Inferior parietal cortex (tissue), 1 donor: ENCODE results near the gene NRXN3.

ENCODE experiments used
- DNase-seq: peaks from one replicate; pipeline ENCODE4 v3.0.0-alpha.2; 2016; ENCODE audit errors: extremely low spot score

The NRXN3 gene

DNA sequence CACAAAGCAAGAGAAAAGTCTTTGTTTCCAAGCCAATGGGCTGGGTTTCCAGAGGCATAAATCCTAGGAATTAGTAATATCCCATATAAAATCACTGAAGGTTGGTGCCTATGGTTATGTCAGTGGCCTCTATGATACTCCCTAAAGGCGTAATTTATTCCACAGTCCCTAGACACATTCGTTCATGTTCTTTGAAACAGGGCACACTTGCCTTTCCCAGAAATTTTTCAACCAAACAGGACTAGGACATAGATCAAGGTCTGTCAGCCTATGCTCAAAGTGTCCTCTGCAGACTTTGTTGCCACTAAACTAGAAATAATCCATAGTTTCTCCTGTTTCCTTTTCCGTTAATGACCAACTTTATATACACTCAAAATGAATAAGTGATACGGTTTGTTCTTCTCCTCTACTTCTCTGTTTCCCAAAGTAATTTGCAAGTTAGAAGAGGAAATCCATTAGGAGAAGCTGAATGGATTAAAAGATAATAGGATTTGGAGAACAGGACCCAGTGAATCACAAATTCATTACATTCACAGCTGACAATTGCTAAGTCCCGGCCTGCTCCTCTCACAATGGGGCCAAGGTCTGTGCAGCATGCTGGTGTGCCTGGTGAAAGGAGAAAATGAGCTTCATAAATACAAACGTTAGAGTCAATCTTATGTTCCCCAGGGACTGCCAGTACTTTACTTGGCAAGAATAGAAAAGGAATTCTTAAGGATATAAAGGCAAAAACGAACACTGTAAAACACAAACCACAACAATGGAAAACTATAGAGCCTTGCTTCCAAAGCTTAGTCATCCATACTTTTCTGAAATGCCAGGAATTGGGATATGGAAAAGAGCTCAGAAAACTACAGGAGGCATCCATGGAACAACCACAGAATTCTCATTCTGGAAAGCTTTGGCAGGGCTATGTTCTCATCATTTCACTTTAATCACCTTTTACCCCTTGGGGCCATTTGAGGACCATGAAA, 966.2 kb downstream of the NRXN3 start:
- DNase-seq: peak; percentile 21

DNA sequence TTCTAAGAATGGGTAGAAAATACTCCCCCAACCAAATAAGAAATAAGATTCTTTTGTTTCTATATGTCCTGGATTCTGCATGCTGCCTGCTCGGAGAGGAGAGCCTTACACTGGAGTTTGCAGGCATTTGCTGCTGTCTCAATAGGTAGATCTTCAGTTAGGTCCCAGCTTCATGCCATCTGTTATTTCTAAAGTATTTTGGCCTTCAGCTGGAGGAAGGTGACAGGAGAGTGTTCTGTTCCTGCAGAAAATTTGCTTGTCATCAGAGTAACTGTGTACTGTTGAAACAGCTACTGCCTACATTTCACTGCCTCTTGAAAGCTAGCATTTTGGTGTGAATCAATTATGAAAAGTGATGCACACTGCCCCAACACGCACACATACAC, 966.9 kb downstream of the NRXN3 start:
- peak; percentile 30 for DNase-seq

DNA sequence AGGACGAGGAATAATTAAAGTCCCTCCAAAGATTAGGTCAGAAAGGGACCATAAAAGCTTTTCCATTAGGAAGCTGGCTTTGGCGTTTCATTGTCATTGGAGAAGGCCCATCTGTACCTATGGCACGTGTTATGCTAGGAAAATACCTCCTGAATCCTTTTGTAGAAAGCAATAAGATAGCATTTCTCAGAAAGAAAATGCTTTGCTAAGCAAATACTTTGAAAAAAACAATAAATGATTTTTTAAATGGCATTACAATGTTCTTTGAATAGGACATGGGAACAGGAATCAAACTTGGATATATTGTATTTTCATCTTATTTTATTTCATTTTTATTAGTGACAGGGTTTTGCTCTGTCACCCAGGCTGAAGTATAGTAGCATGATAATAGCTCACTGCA, 967.7 kb downstream of the NRXN3 start:
- no peak for DNase-seq

DNA sequence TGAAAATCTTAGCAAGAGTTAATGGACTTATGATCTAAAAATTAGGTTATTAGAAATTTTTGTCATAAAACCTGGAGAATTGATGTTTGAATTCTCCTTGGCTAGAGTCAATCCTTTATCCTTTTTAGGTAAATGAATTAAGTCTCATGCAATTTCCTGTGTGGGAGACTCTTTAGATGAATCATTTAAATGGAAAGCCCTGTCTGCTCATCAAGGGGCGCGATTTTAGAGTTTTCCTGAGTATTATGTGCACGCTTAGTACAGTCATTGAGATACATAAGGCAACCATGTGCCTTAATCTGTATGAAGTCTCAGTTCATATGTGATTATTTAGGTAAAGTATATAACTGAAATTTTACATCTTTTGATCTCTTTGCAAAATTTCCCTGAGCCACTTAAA, 974.7 kb downstream of the NRXN3 start:
- no peak for DNase-seq

DNA sequence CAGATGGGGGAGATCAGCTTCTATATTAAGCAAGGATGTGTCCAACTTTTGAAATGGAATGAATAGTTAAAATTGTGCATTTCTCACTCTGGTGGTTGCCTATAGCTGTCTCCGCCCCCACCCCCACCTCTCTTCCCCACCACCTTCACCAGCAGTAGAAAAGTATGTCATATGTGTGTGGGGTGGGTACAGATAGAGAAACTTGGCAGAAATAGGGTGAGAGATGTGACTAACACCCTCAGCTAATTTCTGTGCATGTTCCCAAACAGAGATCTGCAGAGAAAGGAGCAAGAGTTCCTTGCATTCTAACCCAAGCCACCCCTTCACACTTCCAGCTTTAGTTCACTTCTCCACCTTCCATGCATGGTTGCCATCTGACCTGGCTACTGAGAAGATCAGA, 980.1 kb downstream of the NRXN3 start:
- DNase-seq: peak; percentile 20

DNA sequence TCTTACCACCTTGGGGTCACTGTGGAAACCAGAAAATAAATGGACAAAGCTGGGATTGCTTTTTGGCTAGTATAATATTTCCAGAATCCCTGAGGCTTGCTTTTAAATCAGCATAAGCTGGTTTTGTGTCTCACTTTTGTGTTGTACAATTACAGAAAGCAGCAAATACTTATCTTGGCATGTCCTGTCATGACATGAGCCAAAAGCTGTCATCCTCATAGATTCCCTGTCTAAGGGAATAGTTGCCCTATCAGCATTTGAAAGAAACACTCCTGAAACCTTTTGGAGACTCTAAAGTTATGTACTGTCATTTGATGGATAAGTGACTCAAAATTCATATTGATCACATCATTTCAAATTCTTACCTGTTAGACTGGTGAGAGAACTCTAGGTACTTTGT, 987.2 kb downstream of the NRXN3 start:
- no peak for DNase-seq

DNA sequence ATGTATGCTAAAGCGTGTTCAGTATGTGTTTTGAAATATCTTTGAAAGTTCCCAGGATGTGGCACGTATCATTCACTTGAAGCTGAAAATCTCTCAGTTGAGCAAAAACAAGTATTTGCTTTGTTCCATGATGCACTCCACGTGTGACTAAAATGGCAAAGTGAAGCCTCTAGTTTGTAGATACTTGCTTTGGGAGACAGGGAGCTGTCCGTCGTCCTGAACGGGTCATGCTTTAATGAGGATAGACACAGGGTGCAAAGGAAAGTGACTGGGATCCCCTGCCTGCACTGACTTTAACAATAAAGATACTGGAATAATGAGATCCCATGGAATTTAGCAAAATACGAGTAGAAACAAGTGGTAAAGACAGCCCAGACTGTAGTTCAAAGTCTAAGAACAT, 991.4 kb downstream of the NRXN3 start:
- no peak for DNase-seq

DNA sequence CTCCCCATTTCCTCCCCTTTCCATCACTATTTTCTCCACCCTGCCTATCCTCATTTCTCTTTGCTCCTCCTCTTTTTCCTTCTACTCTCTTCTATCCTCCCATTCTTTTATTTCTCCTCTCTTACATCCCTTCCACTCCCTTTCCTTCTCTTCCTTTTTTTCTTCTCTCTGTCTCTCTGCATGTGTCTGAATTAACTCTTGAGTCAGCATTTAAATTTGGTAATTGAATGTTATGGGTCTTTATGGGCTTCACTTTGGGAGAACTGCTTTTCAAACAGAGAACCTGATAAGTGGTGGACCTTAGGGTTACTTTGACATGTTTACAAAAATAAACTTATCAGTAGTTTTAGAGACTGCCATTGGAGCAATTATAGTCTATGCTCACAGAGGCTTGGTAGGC, 992.7 kb downstream of the NRXN3 start:
- DNase-seq: no peak

DNA sequence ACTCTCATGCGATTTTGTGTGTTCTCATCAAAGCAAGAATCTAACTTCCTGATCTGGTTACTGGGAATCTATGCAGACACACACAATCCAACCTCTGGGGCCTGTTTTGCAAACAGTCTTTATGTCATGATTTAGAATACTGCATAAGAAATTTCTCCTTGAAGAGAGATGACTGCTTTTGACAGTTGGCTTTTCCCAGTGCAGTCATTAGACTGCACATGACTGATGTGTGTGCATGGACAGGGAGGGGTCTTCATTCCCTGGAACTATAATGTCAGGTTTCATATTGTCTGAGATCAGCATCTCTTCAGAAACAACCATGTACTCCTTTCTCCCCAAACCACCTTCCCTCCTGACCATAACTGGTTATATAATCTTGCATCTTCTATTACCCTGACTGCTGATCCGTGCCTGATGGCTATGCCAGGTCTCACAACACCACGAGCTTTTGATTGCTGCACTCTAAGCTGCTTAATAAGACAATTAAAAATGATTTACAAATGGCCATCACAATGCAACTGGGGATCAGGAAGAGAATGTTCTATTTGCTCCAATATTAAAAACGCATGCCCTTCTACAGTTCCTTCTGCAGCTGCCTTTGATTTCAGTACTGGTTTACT, 995.4 kb downstream of the NRXN3 start:
- no peak for DNase-seq

DNA sequence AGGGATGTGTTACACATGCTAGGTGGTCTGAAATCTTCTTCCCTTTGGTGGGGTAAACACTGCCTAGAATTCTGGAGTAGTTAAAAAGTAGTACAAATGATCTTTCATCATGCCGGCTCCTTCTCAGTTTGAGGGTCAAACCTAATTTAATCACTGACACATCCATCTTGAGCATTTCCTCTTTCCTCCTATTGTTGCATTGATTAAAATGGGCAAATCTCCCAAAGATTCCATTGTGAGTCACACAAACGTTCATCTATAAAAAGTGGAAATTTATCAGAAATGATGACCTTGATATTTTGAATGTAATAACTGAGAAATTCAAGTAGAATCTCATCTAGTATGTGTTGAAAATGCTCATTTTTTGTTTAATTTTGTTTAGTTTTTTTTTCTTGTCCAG, 996.0 kb downstream of the NRXN3 start:
- no peak for DNase-seq

DNA sequence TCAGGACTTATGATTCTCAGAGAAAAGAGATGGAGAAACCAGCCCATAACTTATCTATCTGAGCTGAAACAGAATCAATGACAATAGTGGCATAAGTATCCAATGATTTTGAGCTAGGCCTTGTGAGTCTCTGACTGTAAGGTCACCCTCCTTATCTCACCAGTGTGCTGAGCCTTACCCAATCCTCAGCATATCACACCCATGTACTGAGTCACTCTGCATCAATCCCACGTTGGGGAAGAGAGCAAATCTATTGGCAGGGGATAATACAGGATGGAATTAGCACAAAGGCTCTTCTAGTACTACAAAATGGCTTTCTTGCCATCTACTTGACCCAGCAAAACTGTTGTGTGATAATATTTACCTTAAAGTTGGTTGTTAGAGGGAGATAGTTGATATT, 997.8 kb downstream of the NRXN3 start:
- DNase-seq: no peak

DNA sequence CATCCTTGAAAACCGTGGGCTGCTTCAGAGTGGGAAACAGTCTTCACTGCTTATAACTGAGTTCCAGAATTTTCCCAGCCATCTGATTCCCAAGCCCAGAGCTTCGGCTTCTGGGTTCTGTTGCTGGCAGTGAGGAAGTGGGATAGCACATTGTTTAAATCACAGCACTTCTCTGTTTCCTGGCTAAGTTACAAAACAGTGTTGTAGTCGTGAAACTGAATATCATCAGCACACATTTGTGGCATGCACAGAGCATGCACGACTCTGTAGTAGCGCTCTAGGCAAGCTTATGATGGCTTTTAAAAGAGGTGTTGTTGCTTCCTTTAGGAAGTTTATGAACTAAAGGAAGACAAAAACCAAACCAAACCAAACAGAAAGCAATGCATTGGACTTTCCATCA, 1005.5 kb downstream of the NRXN3 start:
- peak; percentile 47 for DNase-seq

DNA sequence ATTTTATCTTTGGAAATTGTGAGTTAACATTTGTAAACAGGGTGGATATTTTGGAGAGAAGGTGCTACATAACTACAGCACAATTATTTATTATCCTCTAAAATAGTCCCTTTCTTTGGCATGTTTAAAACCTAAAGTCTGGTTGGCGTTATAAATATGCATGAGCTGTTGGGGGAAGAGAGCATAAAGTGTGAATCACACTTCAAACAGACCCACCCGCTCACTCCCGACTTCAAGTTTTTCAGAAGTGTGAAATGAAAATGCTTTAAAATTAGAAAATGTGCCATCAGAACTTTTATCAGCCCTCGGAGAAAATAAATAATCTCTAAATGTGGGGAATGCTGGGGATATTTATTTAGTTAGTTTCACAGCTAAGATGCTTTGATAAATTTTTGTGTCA, 1006.9 kb downstream of the NRXN3 start:
- DNase-seq: peak; percentile 17

DNA sequence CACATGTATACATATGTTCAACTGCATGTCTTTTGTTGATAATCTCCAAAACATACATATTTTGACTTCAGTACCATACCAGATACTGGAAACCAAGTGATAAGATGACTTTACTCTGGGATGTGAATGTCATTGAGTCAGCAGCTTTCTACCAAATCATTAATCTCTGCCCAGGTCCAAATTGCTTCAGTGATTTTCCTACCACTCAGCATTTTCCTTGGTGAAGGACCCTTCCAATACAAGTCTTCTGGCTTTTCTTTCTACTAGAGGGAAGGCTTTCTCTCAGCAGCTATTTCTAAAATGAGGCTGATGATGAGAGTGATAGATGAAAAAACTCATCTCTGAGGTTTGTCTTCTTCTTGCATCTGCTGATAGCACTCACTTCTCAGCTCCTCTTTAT, 1008.5 kb downstream of the NRXN3 start:
- no peak for DNase-seq

DNA sequence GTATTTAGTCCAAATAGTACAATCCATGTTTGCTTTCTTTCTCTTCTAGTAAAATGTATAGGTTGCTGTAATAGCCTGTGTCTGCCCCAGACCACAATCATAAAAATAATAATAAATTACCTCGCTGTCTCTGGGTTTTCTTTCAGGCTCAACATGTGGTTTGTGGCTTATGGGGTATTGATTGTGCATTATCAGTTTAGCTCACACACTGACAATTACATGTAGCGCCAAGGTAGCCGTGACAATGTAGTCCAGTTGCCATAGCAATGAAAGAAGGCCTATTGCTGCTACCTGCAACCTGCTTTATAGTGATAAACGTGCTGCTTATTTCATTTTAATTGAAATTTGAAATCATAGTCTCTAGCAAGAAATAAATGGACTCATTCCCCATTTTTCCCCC, 1009.8 kb downstream of the NRXN3 start:
- DNase-seq: no peak

DNA sequence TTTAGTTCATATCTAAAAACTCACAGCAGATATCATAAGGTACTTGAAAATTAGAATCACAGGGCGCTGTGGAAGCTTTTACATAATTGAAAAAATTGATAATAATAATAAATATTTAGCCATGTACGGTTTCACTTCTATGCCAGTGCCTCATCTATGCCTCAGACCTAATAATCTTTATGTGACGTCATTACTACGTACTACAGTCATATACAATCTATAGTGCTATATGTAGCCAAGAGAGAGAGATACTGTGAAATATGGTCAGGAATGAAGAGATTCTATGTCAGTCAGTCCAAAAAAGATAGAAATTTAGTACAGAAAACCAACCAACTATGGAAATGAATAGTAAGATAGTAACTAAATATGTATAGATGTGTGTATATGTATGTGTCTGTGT, 1010.5 kb downstream of the NRXN3 start:
- DNase-seq: no peak

DNA sequence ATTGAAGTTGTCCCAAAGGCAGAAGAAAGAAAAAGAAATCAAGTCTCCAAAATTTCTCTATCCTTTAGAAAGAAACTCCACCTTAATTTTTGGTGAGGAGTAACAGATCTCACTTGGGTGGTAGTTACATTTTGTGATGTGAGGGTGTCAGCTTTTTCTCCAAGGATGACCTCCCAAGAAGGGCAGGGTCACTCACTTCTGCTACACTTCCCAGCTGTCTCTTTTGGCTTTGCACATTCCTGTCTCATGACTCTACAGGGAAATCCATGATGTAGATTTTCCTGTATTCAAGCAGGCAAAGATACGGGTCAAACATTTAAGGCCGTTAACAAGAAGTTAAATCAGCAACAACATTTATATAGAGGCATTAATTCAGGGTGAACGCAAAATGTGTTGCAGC, 1016.4 kb downstream of the NRXN3 start:
- no peak for DNase-seq

DNA sequence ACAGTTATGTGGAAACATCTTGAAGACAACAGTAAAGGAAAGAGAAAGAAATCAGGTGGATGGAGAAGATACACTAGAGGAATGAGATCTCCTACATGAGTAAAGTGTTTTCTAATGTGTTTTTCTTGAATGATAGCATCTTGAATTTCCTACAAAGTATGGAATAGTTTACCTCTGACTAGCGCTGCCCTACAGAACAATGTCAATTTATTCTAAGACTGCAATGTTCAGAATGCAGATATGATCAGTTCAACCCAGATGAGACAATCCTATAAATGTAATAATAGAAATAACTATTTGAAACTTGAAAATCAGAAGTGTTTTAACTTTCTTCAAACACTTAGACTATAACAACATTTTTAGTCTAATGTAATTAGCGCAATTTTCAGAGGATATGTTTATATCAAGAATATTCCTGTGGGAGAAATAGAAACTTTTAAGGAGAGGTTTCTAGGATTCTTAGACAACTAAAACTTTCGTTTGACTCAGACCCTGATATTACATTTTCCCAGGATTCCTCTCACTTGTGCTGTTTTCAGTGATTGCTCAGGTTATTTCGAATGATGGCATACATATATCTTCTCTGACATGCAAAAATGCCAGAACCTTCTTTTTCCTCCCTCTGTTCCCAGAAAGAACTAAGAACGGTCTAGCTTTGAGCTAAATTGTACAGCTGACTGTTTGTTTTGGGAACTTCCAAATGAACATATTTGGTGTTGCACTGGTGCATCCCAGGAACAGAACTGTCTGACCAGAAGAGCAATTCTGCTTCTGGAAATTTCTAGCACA, 1023.7 kb downstream of the NRXN3 start:
- DNase-seq: no peak

DNA sequence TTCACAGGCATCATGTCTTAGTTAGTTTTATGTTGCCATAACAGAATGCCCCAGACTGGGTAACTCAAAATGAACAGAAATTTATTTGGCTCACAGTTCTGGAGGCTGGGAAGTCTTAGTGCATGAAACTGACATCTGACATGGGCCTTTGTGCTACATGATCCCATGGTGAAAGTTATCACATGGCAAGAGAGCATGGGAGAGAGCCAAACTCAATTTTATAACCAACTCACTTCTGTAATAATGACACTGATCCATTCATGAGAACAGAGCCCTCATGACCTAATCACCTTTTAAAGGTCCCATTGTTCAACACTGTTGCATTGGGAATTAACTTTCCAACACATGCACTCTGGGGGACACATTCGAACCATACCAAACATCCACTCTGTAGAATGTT, 1026.0 kb downstream of the NRXN3 start:
- DNase-seq: no peak

DNA sequence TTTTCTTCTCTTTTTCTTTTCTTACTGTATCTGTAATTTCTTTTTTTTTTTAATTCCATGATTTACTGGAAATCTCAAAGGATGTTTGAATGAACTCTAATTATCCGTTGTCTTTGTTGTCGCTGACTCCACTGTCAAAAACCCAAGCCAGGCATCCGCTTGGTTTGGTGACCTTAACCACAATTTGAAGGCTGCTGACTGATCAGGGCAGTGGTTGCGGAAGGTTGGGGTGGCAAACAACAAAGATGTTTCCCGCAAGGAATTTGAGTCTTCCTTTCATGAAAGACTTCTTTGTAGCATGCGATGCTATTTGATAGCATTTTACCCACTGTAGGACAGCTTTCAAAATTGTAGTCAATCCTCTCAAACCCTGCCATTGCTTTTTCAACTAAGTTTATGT, 1027.3 kb downstream of the NRXN3 start:
- no peak for DNase-seq

DNA sequence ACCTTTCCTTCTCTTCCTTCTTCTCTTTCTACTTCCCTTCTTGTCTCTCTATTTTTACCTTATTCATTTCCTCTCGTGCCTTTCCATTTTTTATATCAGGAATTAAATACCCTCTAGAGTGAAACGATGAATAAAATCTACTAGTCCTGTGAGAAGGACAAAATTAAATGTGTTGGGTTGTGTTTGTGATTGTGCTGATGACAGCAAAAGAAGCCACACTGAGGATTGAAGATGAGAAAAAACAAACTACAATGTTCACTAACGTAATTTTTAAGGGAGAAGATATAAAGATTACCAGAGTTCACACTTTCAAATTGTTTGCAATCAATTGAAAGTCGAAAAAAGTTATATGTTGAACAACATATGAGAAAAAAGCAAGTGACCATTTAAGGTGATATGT, 1029.0 kb downstream of the NRXN3 start:
- no peak for DNase-seq

DNA sequence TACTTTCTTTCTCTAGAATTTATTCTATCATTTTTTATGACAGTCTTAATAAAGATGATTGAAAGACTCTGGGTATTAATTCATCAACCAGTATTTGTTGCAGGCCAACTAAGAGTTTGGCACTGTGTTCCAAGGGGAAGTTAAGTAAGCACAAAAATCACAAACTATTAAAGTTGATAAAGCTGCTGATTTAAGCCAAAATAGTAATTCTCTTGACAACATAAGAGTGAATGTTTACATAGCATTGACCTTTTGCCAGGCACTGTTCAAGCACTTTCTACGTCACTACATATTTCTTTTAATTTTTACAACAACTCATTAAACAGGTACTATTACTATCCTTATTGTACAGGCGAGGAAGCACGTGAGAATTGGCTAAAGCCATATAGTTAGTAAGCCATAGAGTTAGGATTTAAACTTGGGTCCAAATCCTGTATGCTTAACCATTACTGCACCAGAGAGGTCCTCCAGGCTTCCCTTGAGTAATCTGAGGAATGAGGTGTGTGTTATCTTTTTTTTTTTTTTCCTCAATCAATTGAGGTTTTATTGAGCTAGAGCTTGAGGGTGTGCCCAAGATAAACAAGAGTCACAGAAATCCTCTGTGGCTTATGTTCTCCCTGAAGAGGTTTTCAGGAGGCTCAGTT, 1031.5 kb downstream of the NRXN3 start:
- DNase-seq: no peak
